T-helper 2 cell treated with Interferon-gamma antibody and Interleukin-4, amounts not matched to agents 100 ng/mL and 5 ng/mL, for 36 hours (primary cell): Measurements from ENCODE around the gene AGAP1. TPM values are rescaled to one million over a fixed set of nuclear protein-coding genes. Genes with fewer than 3 reads are reported as not detected.

Source experiments
- intact Hi-C: fragments of 100-400 bp; cut with micrococcal nuclease; formaldehyde crosslinking; loops from one replicate; pipeline ENCODE4 v1.15.1; 2023
- total RNA-seq: library from RNA; stranded (reverse); gene quantifications from 2 replicates; pipeline ENCODE4 v1.2.3, GENCODE V29; 2022

The AGAP1 gene
- total RNA-seq, 1 donor from 2014 or later = 1.4 TPM

DNA sequence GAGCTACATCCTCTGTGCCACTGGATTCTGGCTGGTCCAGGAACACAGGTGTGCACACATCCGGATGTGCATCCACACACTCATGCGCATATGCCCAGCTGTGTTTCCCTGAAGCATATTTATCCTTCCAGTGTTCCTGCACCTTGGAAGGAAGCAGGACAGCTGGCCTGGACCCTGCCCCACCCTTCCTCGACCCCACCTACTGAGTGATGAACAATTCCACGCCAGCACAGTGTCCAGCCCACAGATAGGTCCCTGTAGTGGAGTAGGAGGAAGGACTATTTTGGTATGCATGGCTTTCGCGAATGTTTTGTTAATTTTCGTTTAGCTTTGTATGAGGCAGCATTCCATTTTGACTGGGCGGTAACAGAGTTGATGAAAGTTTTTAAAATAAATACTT lies 211.5 kb downstream of the AGAP1 start:
- intact Hi-C loops = no loop called here

DNA sequence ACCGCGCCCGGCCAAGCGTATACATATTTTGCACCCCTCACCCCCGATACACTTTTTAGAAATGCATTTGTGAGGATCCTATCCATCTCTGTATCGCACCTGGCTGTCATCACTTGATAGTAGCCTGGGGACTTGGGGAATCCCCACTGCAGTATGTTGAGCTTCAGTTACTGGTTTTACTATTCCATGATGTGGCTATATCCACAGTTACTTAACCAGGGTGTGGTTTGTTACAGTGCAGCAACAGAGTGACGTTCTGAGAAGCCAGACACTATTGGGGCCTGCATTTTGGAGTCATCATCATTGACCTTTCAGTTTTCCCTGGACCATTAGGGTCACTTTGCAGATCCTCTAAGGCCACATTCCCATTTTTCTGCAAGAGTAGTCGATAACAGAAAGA lies 212.7 kb downstream of the AGAP1 start:
- intact Hi-C loops = no loop called here

DNA sequence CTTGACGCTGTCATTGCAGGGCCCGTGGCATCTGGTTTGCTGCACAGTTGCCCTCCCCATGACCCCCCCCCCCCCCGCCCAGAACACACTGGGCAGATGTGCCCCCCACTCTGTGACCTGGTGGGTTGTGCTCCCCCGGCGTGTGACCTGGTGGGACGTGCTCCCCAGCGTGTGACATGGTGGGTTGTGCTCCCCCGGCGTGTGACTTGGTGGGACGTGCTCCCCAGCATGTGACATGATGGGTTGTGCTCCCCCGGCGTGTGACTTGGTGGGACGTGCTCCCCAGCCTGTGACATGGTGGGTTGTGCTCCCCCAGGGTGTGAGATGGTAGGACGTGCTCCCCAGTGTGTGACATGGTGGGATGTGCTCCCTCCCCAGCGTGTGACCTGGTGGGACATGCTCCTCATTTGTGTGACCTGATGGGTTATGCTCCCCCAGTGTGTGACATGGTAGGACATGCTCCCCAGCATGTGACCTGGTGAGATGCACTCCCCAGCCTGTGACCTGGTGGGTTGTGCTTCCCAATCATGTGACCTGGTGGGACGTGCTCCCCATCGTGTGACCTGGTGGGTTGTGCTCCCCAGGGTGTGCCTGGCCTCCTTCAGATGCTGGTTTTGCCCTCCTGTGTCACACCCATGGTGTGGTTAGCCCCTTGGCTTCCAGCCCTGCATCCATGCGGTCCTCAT lies 213.7 kb downstream of the AGAP1 start:
- intact Hi-C loops = no loop called here

DNA sequence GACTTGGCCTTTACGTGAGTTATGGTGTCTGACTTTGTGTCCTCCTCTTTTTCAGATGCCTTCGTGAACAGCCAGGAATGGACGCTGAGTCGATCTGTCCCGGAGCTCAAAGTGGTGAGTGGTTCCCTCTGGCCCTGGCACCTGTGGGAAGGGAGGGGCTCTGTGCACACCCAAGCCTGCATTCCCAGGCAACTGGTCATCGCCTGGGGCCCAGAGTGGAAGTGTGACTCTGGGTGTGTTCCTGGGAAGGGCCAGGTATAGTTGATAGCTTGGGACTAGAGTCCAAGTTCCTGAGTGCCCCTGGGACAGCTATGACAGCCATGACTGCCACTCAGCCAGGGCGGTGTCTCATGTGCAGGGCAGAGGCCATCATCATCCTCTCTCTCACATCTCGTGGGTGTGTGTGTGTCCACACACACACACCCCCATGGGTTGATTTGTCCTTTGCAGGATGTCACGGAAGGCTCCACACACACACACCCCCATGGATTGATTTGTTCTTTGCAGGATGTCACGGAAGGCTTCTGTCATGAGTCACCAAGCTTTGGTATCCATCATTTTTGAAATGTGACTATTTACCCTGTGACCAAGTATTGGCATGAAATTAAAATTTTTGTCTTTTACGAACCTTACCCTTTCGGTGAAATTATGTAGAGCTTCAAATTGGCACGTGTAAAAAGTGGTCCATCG lies 215.4 kb downstream of the AGAP1 start:
- intact Hi-C loops = no loop called here

DNA sequence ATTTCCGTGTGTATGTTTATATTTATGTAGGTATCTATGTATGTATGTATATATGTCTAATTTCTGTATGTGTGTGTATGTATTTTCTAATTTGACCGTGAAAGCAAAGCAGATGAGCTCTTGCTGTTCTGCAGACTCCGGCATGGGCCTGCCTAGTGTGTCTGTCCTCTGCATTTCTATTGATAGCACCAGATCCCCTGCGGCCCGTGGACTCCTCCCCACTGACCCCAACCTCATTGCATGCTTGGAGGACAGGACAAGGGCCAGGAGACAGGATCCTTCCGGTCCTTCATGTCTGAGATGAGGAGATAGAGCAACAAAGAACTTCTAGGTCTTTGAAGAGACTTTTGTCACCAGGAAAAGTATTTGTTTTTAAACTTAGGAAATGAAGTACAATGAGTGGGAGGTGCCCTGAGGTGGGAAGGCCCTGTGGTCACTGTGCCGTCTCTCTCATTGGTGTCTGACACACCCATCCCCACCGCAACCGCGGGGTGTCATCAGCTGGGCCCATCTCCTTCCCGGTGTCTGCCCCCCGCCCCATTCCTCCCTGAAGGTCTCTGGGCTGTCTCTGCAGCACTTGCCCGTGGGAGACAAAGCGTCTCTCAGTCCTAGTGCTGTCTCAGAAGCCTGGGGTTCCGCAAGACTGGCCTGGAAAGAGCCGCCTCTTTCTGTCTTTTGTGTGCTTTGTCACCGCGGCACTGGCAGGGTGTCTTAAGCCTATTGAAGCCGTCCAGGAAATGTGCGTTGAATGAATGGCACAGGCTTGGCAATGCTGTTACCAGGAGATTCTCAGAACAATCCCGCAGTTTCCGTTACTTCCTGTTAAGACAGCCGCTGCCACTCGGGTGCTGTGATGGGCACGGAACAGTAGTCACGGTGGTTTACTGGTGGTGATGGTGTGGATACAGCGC lies 216.4 kb downstream of the AGAP1 start:
- intact Hi-C loops = no loop called here

DNA sequence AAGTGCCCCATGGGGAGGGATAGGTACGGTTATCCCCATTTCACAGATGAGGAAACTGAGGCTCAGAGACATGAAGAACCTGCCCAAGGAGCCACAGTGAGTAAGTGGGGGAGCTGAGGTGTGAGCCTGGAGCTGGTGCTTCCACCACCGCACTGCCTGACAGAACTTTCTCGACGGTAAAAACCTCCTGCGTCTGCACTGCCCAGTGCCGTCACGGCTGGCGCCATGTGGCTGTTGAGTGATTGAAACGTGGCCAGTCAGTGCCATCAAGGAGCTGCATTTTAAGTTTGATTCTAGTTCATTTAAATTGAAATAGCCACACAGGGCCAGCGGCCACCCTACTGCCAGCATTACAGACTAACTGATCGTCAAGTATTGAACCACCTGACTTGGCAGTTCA lies 217.1 kb downstream of the AGAP1 start:
- intact Hi-C loops = no loop called here

DNA sequence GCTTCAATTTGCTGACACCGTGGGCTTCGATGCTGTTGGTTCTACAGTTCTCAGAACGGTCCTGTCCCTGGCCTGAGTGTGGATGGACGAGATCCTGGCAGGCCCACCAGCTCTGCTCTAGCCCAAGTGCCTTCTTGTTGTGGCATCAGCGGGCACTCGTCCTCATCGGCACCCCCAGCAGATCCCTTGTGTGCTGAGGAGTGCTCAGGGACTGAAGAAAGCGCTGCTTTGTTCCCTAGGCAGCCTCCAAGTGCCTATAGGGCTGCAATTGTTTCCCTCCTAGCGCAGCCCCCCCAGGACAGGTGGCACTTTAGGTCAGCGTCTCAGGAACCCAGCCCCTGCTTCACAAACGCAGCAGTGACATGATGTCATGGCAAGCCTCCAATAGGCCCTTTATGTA lies 217.7 kb downstream of the AGAP1 start:
- intact Hi-C loops = no loop called here

DNA sequence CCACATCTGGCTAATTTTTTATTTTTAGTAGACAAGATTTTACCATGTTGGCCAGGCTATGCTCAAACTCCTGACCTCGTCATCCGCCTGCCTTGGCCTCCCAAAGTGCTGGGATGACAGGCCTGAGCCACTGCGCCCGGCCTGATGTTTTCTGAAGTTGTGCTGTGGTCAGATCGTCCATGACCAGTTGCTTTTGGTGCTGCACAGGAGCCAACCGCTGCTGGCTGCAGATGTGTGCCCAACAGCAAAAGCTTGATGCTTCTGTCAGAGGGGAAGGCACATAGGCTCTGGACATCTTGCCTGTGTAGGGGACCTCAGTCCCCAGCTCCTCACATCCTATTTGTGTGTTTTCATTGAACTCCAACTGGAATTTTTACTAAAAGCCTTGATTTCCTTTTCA lies 218.3 kb downstream of the AGAP1 start:
- intact Hi-C loops = no loop called here

DNA sequence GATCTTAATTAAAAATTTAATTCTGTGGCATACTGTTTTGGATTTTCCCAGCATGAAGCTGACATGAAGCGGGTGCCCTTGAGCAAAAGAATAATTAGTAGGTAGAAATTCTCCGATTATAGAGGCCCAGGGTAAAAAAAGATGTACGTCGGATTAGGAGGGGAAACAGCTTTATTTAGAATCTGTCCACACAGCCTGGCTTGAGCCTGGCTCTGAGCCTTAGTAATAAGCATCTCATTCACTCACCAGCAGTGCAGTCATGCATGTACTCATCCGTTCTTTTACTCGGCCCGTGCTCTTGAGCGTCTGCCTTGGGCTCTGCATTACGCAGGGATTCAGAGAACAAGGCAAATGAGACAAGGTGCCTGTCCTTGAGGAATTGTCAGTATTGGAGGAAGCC lies 219.3 kb downstream of the AGAP1 start:
- intact Hi-C loops = no loop called here

DNA sequence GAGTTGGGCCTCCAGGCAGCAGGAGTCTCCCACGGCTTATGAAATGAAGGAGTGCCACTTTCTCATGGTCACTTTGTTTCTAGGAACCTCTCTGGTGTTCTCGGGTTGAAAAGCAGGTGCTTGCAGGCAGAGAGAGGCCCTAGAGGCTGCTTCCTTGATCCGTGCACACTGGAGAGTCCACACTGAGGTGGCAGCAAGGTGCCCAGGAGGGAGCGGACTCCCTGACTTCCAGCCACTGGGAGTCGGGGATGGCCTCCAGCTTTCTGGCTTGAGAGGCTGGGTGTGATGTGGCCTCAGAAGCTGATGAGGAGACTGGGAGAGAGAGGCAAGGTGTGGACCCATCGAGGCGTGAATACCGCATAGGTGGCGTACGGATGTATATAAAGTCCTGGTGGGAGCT lies 221.8 kb downstream of the AGAP1 start:
- intact Hi-C loops = no loop called here

DNA sequence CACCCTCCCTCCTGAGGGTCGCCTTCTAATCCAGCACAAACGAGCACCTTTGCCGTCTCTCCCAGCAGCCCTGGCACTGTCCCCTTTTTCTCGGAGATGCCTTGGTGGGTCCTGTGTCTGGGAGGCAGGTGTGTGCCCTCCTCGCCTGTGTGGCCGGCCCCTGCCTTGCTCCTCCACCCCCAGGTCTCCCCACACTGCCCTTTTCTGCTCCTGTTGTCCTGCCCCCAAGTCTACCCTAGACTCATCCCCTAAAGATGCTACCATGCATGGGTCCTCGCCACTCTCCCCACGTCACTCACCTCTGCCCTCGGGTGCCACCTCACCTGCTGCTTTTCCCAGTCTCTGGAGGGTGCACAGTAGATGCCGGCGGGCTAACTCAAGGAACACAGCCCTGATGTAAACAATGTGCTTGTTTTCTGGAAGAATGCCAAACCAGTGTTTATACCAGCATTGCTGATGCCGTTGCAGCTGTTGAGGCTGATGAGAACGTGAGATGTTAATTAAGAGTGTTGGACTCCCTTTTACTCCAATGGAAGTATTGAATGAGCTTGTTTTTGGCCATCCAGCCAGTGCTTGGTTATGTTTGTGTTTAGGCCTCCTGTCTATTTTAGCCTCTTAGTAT lies 223.1 kb downstream of the AGAP1 start:
- intact Hi-C loops = no loop called here

DNA sequence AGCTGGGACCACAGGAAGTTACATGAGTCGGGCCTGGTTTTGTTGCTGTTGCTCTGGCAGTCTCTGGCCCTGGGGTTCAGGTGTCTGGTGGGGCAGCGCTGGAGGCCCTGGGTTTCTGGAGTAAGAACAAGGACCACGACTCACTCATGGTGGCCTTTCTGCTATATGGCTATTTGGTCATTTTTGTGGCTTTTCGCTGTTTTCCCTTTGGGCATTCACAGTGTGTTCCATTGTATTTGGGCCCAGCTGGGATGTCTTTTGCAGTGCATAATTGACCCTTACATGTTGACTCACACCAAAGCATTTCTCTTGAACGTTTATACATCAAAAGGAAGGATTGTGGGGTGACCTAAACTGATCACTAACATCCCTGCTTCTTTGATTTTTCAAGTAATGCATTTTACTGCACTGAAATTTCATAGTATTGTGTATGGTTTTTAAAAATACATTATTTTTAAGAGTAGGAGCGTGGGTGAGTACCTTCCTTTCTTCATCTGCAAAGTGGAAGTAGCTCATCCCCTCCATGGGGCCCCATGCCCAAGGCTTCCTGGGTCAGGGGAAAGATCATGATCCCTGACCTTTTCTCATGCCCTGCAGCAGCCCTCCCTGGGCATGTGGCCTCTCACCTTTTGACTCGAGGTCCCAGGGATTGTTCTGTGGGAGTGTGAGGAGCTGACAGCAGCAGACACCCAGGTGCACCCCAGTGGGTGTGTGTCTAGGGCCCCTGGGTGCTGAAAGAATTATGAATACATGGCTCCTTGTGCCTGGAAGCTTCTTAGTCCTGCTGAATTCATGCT lies 225.5 kb downstream of the AGAP1 start:
- intact Hi-C loops = no loop called here

DNA sequence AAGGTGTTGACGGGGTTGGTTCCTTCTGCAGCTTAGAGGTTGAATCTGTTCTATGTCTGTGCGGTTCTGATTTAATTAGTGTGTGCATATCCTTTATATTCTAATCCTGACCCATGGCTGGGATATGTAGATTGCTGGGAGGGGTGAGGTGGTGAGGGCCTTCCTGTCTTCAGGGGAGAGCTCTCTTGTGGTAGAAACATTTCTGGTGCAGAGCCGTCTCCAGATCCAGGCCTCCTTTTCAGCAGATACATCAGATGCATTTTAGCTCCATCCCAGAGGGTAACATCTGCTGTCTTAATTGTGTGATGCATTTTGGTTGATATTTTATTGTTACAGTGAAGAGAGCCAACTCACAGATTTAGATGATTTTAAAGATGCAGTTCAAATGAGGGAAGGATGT lies 227.8 kb downstream of the AGAP1 start:
- intact Hi-C loops = no loop called here

DNA sequence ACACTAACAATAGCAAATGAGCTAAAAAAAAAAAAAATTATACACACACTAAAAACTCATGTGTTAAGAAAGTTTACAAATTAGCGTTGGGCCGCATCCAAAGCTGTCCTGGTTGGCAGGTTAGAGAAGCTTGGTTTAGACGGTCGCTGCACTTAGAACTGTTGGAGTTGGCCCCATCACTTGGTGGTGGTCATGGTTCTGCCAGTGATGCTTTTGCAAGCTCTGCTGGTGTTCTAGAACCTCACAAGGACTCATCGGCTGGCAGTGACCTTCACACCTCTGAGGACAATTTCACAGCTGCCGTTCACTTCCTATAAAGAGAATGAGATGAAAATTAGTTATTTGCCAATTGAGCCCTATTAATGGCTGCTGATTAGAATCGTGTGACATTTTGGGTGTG lies 229.0 kb downstream of the AGAP1 start:
- intact Hi-C loops = no loop called here

DNA sequence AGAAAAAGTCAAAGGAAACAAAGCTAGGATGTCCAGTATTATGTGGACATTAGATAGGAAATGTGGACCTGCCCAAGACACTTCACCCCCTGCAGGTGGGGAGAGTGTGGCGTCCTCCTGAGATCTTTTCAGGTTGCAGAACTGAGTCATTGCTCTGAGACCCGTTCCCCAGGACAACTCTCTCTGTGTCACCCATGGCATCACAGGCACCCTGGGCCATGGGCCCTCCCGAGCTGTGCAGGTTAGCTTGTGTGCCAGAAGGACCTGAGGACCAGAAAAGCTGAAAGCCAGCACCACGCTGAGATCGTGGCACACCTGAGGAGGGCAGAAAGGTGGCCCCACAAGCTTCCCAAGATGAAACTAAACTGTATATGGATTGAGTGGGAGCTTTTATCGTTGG lies 229.5 kb downstream of the AGAP1 start:
- intact Hi-C loops = no loop called here

DNA sequence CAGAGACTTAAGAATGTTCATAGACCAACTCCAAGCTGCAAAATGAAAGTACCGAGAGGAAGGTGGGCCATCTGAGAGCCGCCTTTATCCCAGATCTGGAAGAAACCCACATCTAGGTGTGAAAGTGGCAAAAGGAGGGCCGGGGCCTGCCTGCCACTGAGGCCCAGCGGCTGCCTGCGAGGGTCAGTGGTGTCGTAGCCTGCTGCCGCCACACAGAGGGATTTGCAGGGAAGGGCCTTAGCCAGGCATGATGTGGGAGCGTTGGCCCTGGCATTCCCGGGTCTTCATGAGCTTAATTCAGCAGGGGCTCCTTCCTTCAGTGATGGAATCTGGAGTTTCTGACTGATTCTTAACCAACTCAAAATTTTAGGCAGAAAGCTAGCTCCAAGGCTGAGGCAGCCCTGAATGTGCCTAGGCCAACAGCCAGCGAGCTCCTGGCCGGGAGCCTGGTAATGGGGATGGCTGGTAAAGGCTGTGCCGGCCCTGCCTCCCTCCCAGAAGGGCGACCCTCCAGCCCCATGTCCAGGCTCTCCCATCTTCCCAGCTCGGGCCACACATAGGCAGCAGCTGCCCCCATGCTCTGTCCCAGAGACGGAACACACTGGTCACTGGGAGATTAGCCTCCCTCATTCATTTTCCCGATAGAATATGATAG lies 230.1 kb downstream of the AGAP1 start:
- intact Hi-C loops = no loop called here

DNA sequence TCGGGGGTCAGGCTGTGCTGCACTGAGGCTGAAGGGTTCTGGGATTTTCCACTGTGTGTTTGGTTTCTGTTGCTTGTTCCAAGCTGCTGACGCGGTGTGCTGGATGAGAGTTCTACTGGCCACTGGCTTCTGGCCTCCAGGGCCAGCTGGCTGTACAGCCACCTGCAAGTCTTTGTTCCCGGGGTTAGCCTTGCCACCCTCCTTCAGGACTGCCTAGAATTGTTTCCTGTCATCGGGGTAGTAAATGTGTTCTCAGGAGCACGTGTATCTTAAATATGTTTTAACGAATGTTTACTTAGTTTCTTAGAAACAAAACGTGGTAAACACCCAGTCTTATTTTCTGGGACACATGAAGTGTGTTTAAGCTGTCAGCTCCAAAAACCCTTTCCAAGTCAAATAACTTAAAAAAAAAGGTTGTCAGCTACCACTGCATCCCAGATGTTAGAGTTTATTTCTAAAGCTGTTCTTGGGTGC lies 231.2 kb downstream of the AGAP1 start:
- intact Hi-C loops = no loop called here

DNA sequence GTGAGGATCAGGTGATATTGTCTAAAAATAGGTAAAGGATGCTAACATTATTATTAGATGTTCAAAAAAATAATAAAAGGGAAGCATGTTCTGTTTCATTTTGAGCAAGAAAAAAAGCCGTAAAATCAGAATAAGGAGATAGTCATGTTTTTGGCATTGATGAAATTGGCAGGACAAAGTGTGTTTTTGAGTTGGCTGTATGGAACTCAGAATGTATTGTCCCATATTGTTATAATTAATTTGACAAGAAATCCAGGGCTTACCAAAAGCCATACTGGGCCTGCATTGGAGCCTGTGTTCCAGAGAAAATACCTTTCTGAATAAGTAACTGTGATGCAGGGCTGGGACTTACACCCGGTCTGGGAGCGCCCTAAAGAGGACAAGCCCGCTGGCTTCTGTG lies 232.0 kb downstream of the AGAP1 start:
- intact Hi-C loops = no loop called here

DNA sequence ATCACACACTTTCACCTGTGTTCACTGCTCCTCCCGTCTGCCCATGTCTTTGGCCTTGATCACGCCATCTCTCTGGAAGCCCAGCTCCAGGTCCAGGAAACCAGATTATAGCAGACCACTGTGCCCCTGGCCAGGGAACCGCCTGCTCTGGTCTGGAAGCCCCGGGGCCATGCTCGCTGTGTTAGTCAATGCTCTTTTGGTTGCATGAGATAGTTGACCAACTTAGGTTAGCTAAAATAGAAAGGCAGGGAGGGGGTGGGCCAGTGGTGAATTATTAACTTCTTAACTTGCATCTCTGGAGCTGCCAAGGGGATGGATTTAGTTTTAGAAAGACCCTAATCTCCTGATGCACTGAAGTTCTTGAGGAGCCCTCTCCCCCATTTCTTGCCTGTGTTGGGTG lies 232.7 kb downstream of the AGAP1 start:
- intact Hi-C loops = no loop called here

DNA sequence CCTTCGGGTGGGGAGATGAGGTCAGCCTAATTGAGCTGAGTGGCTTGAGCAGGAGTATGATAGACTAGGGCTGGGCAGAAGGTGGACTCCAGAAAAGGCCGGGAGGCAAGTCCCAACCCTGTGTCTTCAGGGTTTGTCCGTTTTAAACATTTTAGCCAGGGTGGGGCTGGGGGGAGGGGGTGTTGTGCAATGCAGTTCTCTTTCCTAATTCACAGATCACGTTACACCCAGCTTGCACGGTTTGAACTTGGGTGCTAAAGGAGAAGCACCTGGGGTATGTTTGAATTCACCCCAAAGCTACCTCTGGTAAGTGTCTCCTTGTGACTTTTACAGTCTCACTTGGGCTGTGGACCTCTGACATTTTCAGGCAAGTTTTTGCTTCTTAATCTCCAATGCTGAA lies 233.3 kb downstream of the AGAP1 start:
- intact Hi-C loops = no loop called here
